ENCODE data around the gene LRCOL1. TPM values are rescaled to one million over a fixed set of nuclear protein-coding genes. Genes with fewer than 3 reads are reported as not detected.
A peak's percentile ranks its signal among the peaks of the same experiment; 100 is the strongest.

LRCOL1 gene
- total RNA-seq, 1 experiment from 2014 or later: not detected

DNA sequence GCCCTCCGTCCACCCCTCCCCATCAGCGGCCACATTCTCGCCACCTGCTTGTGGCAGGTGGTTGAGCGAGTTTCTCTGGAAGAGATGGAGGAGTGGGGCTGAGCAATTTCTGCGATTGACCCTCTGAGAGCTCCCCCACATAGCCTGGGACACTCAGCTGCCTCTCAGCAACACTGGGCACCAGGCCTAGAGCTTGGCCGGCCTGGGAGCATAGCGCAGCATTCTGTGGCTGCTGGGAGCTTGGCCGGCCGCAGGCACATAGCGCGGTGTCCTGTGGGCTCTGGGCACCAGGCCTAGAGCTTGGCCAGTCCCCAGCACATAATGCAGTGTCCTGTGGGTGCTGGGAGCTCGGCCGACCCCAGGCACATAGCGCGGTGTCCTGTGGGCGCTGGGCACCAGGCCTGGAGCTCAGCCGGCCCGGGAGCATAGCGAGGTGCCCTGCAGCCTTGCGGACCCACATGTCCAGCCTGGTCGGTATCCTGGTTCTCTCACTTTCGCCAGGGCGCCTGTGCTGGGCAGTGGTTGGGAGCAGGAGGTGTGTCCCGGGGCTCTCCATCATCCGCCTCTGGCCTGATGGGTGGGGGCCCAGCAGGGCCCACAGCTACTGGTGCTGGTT is 43.8 kb downstream of the LRCOL1 start:
- DNase-seq (ENCODE audit: low read depth): no peak

DNA sequence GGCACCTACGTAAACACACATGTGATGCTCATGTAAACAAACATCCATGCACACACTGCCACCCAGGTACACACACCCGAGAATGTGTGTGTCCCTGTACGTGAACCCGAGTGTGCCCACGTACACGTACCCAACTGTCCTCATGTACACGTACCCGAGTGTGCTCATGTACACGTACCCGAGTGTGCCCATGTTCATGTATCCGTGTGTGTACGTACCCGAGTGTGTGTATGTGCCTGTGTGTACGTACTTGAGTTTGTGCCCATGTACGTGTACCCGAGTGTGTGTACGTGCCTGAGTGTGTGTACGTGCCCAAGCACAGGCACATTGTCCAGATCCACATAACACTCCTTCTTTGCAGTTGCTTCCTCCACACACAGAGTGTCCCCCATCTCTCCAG is 45.0 kb downstream of the LRCOL1 start:
- DNase-seq (ENCODE audit: low read depth): no peak

DNA sequence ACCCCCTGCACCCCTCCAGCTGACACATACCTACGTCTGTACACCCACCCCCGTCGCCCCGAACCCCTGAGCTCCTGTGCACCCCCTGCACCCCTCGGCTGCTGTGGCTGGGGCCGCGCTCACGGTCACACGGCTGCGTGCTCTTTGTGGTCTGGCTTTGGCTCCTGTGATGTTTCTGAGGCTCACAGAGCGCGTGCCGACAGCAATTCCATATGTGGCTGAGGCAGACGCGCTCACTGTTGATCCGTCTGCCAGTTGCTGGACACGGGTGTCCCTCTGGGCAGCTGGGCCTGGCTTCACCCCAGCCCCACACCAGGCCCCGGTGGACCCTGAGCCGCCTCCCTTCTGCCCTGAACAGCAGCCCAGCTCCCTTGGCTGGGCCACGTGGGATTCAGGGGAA is 46.5 kb downstream of the LRCOL1 start:
- no peak for DNase-seq (ENCODE audit: low read depth)

DNA sequence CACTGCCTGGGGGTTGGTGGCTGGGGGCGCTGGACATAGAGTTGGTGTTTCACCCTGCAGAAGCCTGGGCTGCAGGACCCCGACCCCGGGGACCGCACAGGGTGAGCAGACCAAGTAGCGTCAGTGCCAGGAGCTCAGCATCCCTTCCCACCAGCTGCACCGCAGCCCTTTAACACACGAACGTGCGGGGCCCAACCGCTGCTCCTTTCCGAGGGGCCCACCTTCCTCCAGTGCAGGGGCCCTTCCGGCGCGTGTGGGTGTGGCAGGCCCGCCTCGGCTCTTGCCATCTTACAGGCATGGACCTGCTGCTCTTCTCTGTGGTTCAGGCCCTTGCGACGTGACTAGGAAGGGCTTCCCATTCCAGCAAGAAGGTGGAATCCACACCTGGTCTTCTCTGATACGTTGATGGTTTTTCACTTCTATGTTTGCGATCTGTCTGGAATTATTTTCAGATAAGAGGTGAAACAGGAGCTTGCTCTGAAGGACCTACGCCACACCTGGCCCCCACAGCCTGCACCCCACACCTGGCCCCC is 47.8 kb downstream of the LRCOL1 start:
- DNase-seq (ENCODE audit: low read depth): no peak

DNA sequence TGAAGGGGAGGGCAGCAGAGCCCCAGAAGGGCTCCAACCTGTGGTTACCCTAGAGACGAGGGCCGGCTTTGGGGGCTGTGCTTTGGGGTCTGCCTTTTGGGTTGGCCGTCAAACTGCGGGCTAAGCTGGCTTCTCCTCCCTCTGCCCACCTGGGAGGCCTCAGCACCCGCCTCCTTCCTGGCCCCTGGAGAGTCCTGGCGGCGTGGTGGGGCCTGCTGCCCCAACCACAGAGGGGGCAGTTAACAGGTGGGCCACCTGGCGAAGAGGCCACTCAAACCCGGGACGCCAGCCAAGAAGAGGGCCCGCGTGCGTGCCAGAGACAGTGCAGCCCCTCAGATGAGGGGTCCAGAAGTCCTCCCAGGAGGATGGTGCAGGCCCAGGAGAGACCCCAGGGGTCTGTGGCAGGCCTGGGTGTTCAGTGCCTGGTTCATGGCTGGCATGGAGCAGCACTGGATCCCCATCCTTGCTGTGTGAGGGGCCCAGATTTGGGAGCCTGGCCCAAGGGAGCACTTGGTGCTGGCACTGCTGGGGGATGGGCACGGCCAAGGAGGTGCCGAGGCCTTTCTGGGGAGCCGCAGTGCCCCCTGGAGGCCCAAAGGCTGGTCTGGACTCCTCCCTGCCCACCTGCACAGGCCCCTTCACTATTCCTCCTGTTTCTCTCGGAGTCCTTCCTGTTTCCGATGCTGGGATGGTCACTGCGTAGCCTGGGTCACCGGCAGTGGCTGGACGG is 48.8 kb downstream of the LRCOL1 start:
- DNase-seq (ENCODE audit: low read depth): no peak

DNA sequence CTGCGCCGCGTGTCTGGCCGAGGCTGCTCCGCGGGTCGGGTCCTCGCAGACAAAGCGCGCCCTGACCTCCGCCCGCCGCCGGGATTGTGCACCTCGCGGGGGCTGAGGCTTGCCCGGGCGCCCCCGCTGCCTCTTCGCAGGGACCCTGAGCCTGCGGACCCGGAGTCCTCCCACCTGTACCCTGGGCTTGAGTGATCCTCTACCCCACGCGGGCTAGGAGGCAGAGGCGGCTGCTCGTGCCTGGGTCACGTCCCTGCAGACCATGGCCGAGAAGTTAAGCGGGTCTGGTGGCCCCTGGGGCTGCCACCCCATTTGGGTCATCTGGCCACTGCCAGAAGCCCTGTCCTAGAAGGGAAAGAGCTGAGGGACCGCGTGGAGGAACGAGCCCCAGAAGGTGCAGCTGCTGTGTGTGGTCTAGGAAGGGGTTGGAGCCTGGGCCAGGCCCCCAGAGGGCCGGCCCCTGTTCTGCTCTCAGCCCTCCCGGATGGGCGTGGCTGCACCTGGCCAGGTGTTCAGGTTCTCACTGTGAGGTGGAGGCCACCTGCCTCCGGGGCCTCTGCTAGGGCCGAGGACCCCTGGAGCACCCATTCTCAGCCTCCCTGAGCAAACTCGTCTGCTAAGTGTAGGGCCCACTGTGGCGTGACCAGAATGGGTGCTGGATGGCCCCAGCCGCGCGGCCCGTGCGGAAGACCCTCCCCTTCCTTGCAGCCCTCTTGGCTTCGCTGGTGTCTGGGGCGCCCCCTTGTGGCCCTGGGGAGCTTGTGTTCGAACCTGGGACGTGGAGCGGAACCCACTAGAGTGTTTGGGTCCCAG is 49.6 kb downstream of the LRCOL1 start:
- peak; percentile 6 for DNase-seq (ENCODE audit: low read depth)

DNA sequence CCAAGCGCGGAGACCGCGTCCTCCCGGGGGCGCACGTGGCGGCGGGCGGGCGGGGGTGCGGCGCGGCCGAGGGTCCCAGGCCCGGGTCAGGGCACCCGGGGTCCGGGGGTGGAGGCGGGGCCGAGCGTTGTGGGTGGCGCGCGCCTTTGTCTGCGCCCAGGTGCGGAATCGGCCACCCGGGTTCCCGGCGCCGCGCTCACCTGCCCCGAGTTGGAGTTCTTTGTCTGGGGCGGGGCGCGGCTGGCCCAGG is 50.1 kb downstream of the LRCOL1 start:
- no peak for DNase-seq (ENCODE audit: low read depth)

DNA sequence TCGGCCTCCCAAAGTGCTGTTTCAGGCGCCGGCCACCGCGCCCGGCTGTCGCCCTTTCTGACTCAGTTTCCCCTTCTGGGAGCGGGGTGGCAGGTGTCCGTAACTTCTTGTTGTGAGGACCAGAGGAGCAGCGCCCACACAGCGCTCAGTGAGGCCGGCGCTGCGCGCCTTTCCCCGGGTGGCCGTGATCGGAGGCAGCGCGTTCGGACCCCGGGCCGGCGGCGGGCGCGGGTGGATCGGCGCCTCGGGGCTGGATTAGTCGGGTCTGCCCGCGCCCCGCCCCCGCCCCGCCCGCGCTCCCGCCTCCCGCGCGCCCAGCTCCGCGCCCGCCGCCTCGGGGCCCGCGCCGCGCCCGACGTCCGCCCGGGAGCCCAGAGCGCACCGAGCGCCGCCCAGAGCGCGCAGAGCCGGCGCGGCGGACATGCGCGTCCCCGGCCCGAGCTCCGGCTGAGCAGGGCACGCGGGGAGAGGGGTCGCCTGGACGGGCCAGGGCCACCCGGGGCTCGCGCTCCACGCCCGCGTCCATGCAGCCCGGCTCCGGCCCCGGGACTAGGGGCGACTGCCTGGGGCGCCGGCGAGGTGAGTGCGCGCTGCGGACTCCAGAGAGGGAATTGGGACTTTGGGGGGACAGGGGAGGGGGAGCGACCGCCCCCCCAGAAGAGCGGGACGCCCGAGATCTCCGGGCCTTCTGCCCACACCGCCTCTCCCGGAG is 50.6 kb downstream of the LRCOL1 start:
- peak; percentile 22 for DNase-seq (ENCODE audit: low read depth)

- DNase-seq (ENCODE audit: low read depth): no peak
Observed at GRCh38 chr12:132558861-132559623, 51.3 kb downstream of the LRCOL1 start.

DNA sequence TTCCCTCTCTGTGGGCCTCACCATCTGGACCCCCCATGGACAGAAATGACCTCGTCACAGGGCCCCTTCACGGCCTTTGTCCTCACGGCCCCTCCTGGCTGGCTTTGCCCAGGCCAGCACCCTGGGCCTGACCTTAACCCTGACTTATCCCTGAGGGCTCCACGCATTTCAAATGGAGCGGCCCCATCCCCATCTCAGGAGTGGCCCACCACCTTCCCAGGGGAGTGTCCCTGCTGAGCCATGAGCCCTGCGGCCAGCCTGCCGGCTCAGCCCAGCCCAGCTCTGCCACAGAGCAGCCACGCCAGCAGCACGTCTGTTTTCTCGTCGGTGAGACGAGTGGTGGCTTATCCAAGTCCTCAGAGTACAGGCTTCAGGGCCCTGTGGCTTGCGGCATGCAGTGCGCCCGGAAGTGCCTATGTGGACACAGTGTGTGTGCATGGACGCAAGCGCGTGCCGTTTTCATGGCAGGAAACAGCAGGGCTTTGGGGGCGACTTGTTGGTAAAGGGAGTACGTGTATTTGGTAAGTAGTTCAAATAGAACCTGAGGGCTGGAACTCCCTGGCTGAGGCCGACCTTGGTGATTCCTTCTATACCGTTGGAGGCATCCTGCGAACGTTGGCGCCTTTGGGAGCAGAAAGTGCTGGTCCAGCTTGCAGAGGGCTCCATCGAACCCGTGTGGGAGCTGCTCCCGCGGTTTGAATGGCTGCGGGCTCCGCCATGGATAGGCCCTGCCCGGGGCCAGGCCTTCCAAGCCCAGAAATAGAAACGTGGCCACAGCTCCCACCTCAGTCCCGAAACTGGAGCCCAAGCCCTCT is 52.1 kb downstream of the LRCOL1 start:
- DNase-seq (ENCODE audit: low read depth): no peak

DNA sequence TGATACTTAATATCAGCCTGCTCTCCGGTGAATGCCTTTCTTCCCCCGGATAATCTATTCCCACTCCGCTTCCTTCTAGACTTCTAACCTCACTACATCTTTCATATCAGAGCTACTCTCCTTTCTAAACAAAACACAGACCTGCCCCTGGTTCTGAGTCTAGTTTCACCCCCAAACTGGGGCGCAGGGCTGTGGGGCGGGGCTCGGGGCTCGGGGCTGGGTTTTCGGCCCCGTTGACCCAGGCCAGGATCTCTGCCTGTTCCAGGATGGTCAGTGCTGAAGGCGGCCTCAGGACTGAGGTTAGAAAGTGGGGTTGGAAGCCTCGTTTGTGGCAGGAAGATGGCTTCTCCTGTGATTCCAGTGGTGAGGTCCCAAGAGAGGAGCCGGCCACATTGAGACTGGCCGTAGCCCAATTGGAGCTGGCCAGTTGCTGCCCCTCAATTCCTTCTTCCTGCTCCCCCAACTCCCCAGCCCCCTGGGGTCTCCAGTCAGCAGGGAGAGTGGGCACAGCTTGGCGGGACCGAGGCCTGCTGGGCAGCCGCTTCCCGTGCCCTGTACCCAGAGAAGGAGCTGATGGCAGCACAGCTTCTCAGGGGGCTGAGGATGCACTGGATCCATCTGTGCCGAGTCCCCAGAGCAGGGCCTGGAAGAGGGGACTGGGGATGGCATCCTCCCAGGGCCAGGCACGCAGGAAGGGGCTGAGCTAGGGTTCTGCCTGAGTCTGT is 52.9 kb downstream of the LRCOL1 start:
- no peak for DNase-seq (ENCODE audit: low read depth)

- no peak for DNase-seq (ENCODE audit: low read depth)
Observed at GRCh38 chr12:132556801-132557200, 53.6 kb downstream of the LRCOL1 start.

- no peak for DNase-seq (ENCODE audit: low read depth)
Observed at GRCh38 chr12:132556216-132556615, 54.2 kb downstream of the LRCOL1 start.

- DNase-seq (ENCODE audit: low read depth): no peak
Observed at GRCh38 chr12:132555686-132556085, 54.7 kb downstream of the LRCOL1 start.

GRCh38 chr12:132554845-132555630 is 55.3 kb downstream of the LRCOL1 start:
- DNase-seq (ENCODE audit: low read depth): no peak
